ENCODE measurements around the gene SMG6.
"Not testable (repeated sequence)": the region's sequence is repeated elsewhere in the genome, so short reads cannot be mapped to it uniquely, and the experiment has no call there.

The SMG6 gene

DNA sequence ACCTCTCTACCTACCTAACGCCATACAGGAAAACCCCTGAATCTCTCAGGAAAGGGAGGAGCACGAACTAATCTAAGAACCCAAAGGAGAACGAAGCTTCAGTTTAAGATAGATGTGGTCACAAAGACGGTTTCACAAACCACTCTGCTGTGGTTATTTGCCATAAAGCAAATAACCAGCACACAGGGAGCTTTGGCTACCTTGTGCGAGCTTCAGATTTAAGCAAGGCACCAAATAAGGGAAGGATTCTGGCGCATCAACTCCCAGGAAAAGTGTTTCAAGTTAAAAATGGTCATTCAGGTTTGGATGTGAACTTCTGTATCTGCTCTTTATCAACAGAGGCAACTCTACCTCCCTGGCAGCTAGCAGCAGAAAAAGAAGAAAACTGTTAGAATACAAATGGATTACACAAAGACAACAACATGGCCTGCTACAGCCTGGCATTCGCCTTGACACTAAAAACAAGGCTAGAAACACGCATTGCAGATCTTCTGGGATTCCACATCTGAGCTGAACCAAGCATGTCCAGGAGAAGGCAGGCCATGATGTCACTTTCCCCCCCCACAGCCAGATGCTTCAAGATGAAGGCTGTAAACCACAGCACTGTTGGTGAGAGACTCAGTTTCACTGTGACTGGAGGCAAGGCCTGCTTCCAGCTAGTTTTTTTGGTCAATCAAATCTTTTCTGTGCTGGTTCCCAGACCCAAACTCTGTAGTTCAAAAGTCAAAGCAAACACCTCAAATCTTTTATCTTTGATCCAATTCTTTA is 43.6 kb downstream of the SMG6 start:
- peak; percentile 72 for DNase-seq

DNA sequence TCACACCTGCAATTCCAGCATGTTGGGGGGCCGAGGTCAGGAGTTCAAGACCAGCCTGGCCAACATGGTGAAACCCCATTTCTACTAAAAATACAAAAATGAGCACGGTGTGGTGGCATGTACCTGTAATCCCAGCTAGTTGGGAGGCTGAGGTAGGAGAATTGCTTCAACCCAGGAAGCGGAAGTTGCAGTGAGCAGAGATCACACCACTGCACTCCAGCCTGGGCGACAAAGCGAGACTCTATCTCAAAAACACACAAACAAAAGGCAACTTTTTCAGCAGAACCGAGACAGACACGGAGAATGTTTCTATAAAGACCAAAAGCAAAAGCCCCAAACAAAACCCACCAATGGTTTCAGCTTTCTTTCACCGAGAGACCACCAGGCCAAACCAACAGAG is 44.8 kb downstream of the SMG6 start:
- DNase-seq, result not testable (repeated sequence)

DNA sequence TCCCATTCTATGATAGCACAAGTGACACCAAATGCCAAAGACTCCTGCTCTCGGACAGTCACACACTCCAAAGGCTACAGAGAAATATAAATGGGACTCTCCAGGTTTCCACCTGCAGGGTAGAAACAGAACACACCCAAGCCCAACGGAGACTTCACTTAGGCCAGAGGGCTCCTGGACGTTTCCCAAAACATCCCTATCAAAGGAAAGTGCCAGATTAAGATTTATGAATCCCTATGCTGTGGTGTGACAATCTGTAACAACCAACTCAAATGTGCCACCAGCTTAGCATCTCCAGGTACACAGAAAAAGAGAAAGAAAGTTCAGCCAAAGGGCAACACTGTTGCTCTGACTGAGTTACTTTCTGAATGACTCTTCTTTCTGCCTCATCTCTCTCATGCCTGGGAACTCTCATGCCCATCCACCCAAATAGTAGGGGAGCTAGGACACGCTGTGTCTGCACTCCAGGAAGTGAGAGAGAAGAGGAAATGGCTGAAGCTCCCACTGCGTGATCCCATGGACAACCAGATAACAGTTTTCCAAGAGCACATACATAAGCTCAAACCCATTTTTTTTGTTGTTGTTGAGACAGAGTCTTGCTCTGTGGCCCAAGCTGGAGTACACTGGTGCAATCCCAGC is 49.7 kb downstream of the SMG6 start:
- peak; percentile 20 for DNase-seq

DNA sequence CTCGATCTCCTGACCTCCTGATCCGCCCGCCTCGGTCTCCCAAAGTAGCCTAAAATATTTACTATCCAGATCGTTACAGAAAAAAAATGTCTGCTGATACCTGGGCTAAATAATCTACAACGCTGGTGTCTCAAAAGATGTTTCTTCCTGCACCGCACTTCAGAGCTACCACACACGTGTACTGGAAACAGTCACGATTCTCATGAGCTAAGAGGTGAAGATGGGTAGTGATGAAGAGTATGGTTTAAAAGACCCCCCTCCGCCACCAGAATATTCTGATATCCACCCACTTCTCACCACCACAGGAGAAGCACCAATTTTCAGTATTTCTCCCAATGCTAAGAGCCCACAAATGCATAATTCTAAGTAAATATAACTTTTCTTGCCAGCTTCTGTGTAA is 50.2 kb downstream of the SMG6 start:
- no peak for DNase-seq

DNA sequence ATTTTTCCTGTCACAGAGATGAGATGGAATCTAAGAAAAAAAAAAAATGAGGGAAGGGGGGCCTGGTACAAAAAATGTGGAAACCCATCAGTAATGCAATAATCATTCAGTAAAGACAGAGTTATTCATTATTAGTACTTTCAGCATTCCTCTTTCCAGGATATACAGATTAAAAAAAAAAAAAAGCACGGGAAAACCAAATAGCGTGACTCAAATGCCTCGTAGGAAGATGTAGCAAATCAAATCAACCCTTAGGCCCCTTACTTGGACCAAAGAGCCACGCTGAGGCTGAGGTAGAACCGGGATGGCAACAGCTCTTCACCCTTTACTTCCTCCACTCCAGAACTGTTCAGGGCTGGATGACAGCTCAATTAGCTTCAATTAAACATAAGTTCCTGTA is 52.5 kb downstream of the SMG6 start:
- DNase-seq, result no peak

DNA sequence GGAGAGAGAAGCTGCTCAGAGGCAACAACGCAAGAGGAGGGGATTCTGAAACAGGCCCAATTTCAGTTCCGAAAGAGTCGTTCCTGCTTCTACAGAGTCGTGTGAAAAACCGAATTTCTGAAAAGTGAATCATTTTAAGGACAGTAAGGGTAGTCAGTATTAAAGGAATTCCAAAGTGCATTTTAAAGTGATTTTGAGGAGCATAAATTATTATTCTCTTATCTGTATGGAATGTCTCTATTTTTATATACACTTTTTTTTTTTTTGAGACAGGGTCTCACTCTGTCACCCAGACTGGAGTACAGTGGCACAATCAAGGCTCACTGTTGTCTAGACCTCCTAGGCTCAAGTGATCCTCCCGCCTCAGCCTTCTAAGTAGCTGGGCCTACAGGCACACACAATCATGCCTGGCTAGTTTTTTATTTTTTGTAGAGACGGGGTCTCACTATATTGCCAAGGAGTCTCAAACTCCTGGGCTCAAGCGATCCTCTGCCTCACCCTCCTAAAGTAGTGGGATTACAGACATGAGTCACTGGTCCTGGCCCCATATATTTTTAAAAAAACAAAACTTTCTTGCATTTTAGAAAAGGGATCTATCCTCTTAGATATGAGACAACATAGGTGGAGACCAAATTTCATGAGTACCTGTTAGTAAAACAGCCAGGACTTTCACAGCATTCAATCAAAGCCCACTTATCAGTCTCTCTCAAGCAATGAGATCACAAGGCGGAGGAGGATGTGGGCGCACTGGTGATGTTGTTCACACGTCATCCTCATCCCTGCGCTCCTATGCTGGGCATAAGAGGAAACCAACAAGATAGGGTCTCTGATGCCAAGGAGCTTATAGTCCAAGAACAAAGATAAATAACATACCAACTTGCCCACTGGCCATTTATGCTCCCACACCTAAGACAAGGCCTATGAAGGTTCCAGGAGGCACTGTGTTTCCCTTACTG is 53.2 kb downstream of the SMG6 start:
- no peak for DNase-seq

DNA sequence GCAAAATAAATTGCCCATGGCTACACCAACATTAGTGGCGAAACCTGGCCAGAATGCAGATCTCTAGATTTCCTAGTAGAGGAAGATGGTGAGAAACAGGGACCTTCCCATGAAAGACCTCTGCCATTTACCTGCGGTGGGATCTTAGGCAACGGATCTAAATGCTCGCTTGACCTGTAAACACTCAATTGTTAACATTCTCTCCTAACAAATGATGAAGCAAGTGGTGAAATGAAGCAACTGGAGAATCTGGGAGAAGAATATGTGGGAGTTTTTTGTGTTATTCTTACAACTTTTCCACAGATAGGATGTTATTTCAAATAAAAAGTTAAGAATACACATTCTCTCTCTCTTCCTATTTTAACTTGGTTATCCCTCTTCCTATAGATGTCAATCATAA is 56.6 kb downstream of the SMG6 start:
- DNase-seq, result no peak

DNA sequence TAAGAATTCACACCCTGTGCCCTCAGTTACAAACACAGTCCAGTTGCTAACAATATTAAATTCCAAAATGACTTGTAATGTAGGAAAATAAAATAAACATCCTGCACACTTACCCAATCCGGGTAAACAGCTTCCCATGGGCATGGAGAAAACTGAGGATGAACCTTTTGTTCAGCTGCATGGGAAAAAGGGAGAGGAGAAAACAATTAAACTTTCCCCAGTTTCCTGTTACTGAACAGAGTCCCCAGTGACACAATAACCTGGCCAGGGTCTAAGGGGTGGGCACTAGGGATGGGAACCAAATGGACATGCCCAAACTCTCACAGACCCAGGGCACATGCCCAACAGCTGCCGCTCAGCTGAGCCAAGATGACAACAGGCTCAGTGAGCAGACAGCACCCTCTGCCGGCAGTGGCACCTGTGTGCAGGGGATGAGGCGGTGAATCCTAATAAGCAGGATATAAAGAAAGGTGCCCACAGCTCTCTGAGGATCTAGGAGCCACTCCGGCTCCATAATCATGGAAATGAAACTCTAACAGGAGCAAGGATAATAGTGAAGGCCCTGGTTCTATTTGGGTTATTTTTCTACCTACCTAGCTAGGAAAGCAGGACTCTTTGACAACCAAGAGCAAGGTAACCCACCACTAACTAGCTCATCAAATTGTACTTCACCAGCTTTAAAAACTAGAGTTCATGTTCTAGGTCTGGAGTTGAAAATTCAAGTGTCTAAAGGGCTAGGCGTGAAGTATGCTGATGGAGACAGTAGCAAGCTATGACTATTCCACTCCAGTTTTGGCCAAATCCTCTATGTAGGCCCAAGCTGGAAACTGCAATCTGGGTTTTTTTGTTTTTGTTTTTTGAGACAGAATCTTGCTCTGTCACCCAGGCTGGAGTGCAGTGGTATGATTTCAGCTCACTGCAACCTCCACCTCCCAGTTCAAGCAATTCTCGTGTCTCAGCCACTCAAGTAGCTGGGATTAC is 58.8 kb downstream of the SMG6 start:
- peak; percentile 78 for DNase-seq

DNA sequence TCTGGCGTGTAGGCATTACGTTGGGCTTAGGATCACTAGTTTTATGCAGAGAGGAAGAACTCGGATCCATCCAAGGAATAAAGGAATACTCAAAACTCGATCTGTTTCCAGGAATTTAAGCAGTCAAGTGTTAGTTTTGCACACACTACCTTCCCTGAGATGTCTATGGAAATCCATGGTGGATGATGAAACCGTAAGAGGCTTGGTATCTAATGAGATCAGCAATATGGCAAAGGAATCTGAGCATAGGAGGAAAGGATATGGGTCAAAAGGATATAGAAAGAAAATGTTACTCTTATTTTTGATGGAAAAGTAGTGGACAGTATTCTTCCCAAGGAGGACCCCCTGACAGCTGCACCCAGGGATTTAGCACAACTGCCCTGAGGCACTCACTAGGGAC is 59.6 kb downstream of the SMG6 start:
- no peak for DNase-seq

DNA sequence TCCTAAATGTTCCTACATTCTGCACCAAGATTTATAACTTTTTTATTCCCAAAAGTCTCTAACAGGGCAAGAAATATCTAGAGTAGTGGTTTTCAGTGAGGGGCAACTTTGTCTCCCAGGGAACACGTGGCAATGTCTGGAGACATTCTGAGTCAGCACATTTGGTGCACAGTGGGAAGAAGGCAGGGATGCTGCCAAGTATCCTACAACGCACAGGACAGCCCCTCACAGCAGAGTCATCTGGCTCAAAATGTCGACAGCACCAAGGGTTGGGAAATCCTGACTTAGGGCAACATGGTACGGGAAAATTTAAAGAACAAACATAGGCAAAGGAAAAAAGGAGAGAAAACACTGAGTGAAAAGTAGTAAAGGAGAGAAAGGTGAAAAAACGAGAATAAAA is 61.8 kb downstream of the SMG6 start:
- no peak for DNase-seq

DNA sequence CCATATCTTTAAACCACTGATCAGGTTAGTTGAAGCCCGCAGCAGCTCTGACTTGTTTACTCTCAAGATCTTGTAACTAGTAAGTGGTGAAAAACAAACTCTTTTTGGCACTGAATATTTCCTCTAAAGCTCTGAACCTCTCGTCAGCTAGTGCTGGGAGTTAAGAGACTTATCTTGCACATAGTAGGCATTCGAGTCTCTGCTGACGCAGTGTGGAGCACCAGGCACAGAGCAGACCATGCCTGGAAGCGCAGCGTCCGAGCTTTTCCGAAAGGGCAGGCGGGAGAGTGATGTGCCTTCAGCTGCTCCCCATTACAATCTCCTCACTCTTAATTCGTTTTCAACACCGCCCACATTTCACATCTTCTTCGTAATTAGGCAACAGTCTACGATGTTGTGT is 63.0 kb downstream of the SMG6 start:
- no peak for DNase-seq

DNA sequence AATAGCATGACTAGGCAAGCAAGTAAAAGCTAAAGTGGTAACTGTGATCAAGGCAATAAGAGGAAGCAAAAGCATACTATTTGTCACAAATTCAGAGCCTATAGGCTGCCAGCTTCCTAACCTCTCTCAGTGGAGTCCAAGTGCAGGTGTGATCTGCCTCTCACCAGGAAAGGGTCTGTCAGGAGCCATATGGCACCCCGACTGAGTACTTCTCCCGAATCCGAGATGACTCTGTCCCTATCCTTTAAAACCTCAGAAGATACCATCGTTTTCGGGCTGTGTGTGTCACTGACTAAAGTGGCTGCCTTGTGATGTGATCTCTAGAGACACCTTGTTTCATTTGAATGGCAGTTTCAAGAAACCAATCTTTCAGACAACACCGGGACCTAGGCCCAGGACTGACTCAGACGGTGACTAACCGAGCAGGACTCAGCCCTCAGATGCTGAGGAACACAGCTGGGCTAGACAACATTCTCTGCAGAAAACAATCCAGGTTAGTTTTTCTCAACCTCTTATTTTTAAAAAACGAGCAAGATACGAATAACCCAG is 63.6 kb downstream of the SMG6 start:
- peak; percentile 30 for DNase-seq

DNA sequence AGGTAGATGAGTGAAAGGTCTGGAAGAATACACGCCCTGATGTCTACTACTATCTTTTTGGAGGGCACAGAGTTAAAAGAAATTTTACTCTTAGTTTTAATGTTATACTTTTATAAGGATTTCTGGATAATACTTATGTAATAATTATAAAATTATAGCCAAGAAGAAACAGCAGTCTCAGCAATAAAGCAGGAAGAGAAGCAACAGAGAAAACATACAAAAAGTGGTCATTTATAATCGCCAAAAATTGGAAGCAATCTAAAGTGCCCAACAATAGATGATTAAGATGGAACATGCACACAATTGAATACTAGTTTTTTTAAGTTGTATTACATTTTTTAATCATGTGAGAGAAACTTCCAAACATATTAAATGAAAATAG is 64.4 kb downstream of the SMG6 start:
- DNase-seq, result no peak

DNA sequence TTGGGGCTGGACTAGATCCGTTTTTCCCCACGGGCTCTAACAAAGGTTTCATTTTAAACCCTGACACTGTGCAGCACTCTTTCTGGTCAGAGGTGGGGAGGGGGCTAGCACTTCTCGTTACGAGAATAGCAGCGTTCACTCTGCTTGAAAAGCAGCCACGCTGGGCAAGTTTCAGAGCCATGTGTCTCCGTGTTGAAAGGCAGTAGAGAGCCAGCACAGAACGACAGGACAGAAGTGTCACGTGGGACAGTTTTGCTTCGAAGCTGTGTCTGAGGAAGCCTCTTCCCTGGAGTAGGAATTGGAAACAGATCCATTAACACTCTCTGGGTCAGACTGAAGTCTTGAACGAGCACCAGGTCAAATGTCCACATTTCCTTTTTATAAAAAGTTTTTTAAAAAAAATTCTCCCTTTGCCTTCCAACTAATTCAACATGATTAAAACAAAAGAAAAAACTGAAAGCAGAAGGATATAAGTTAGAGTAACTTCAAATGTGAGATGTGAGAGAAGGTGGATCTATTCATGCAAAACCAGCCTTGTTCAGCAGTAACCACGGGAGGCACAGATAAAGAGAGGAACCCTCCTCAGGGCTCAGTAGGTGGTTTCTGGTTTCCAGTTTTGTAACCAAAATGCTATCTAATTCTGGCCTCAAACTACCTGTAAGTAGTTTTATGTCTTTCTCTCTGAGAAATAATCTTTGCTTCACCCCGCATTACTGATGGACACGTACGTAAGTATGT is 65.0 kb downstream of the SMG6 start:
- DNase-seq, result no peak

DNA sequence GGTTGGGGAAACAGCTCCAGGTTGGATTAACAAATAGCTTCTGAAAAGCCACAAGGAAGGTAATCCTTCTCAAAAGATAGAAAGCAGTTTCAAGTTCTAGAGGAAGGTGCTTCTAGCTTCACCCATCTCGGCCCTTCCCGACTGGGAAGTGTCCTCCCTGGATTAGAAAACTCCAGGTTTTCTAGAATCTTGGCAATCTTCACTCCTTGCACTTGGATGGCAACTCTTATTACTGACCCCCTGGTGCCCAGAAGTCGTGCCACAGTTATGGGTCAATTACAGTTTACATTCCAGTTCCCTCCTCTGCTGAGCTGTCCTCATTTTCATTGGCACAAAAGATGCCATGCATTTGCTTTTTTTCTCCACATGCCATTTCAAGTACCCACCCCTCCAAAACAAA is 65.6 kb downstream of the SMG6 start:
- no peak for DNase-seq

DNA sequence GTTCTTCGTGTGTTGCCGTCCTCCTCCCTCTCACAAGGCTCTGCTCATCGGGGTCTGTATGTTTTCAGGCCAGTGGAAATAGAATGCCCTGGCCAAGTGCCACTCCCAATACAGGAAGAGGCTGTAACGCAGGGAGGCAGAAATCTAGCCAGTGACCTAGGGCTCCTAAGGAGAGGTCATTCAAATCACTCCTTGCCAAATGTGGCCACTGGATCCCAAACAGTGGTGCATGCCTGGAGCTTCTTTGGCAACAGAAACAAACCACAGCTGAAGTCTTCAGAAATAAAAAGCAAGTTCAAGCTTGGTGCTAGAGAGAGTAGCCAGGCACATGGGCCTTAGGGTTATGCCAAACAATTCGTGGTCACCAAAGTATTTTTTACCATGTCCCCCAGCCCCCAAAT is 66.1 kb downstream of the SMG6 start:
- no peak for DNase-seq

DNA sequence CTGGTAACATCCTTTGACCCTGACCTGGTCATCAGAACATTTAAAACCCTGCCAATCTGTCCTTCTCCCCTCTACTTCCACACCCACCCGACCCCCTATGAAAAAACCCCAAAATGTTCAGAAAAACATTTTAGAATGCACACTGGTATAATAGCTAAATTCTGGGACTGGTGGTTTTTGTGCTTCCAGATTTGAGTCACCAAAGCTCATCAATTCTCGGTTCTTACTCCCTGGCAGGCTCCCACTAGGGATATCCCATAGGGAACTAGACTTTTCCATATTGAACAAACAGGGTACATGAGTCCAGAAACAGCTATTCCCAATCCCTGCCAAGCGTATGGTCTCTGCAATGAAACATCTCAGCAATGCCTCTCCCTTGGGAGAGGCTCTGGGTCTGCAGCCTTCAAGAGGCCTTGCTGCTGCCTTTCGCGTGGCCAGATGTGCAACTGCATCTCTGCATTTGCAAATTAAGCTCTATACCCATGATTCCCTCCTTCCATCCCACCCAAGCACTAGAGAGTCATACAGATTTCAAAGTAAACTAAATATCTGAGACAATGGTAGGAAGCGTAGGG is 67.7 kb downstream of the SMG6 start:
- DNase-seq, result no peak

DNA sequence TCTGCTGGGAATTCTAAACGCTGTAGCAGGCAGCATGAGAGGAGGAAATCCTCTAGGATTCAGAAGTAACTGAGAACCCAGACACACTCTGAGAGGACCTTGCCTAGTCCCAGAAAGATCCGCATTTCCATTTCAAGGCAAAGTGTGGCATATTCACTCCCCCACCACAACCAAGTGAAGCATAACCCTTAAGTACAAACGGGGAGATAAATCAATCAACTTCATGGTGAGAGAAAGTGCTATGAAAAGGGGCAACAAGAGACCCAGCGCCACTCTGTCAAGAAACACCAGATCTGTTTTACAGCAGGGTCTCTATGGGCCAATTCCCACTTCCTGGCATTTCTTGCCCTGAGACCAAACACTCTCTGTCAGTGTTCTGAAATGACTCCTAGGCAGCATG is 68.3 kb downstream of the SMG6 start:
- no peak for DNase-seq

DNA sequence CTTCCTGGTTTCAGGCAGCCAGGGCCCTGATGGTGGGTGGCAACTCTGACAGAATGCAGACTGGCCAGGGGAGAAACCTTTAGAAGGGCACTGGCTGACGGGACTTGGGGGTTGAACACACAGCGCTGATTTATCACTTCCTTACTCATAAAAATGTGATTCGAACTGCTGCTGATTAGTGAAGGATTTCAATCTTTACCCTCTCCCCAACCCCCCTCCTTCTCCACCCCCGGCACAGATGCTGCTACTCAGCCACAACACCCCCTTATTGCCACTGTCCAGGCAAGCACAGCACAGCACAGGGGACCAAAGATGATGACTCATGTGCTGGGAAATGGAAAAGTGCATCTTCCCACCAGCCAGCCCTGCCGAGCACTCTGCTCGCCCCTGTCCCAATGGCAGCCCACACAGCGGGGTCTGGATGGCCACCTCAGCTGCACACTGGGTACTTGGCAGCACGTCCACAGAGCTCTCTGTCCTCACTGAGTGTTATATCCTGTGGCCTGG is 70.1 kb downstream of the SMG6 start:
- DNase-seq, result no peak

DNA sequence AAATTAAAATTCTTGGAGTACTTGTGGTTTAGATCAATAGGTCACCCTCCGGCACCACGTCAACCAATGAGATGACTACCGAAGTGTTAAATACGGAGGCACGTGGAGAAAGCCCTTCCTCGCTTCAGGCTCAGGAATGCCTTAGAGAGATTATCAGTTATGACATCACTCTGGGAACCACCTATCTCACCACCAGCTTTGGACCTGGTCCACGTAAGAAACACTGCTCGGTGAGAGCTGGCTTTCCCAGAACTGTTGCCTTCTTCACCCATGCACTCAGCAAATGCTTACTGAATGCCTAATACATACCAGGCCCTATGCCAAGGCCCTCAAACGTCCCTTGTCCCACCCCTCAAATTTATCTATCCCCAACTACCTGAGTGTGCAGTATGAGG is 71.3 kb downstream of the SMG6 start:
- no peak for DNase-seq

DNA sequence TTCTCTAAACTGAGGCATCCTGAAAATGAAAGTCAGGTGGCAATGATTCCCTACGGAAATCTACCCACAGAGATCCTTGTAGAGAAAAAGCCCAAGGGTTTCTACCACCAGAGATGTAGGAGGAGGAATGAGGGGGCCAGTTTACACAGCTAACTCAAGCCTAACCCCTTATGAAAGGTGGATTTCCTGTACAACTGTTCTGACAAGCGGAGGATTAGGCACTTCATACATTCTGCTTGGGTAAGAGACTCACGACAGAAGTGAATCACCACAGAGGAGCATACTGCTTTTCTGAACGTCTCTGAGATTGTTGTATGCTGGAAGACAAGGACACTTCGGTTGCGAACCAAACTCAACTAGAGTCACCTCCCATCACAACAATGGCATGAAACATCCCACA is 72.7 kb downstream of the SMG6 start:
- DNase-seq, result no peak

Measured in stimulated activated naive CD4-positive, alpha-beta T cell treated with Interleukin-2 at 50 U/mL for 16 hours (primary cell).